Thyroid gland (tissue), 4 donors: Measurements from ENCODE around the gene TMEM214.

ENCODE experiments used
- CTCF ChIP-seq, 6 experiments: fragments of 200-600 bp in 3 of 6; fragments of 450-650 bp in 3 of 6; sonication (generic) in 3 of 6; IDR thresholded peaks; one replicate each; pipeline ENCODE4 v1.5.1; 2016 to 2019; ENCODE audit warnings: antibody characterized with exemption in 6 of 6, mild to moderate bottlenecking in 2 of 6, inconsistent platforms in 1 of 6, moderate library complexity in 1 of 6
- POLR2A ChIP-seq, 2 donors: fragments of 450-650 bp; IDR thresholded peaks; one replicate each; pipeline ENCODE4 v1.6.1; 2017; ENCODE audit warnings: antibody characterized with exemption in 2 of 2, mild to moderate bottlenecking in 2 of 2, moderate library complexity in 1 of 2

- no peak for TF ChIP-seq POLR2A (IDR thresholded peaks at IDR 0.05)
- TF ChIP-seq CTCF (IDR thresholded peaks at IDR 0.05): no peak
These were observed 3.7 kb upstream of the TMEM214 start for GRCh38 chr2:27029051-27029450.
